SK-N-MC (cell line): Measurements from ENCODE around the gene LRPAP1.

Experiments used
- EZH2 ChIP-seq: fragments of 200-600 bp; sonication (generic); IDR thresholded peaks from one replicate; pipeline ENCODE4 v1.6.1; 2017; ENCODE audit warnings: antibody characterized with exemption
- FOXP2 ChIP-seq: optimal IDR thresholded peaks from 2 replicates; pipeline ENCODE3; 2011; ENCODE audit warnings: mild to moderate bottlenecking, moderate library complexity; ENCODE audit not compliant: insufficient read depth; ENCODE audit errors: extremely low read length, control extremely low read depth
- POLR2AphosphoS5 ChIP-seq: IDR thresholded peaks from 2 replicates; pipeline ENCODE4 v1.6.1; 2012; ENCODE audit warnings: mild to moderate bottlenecking, low read depth, low read length, borderline replicate concordance

GRCh38 chr4:3518941-3519340, 13.3 kb downstream of the LRPAP1 start:
- TF ChIP-seq POLR2AphosphoS5 (no peak), EZH2 (no peak), FOXP2 (no peak)
